GM12878 (cell line): ENCODE measurements around the gene TTC16. TPM values are rescaled to one million over a fixed set of nuclear protein-coding genes. Genes with fewer than 3 reads are reported as not detected.
A peak's percentile ranks its signal among the peaks of the same experiment; 100 is the strongest.

Experiments
- ASH2L ChIP-seq: fragments of 300-600, 200-600 bp; sonication (generic); IDR thresholded peaks from 2 replicates; pipeline ENCODE4 v1.6.1; 2017; ENCODE audit warnings: low read depth, mild to moderate bottlenecking, borderline replicate concordance
- BHLHE40 ChIP-seq, 2 experiments: fragments of 450-650 bp in 1 of 2; IDR thresholded peaks; 2 replicates each; pipeline ENCODE4 v1.6.1; 2011 to 2017; ENCODE audit warnings: low read depth in 2 of 2, borderline replicate concordance in 1 of 2, improper control_type of control experiment in 1 of 2, low read length in 1 of 2, mild to moderate bottlenecking in 1 of 2
- CHD4 ChIP-seq: fragments of 200-600 bp; sonication (generic); IDR thresholded peaks from 2 replicates; pipeline ENCODE4 v1.6.1; 2016; ENCODE audit warnings: mild to moderate bottlenecking
- EP300 ChIP-seq, 2 experiments: fragments of 150-350 bp in 1 of 2; IDR thresholded peaks; 2 replicates each; pipeline ENCODE4 v1.6.1; 2011 to 2012; ENCODE audit warnings: low read depth in 2 of 2, low read length in 2 of 2, borderline replicate concordance in 1 of 2, improper control_type of control experiment in 1 of 2, inconsistent platforms in 1 of 2; ENCODE audit not compliant: control insufficient read depth in 1 of 2
- ESRRA ChIP-seq: IDR thresholded peaks from 2 replicates; pipeline ENCODE4 v1.6.1; 2012; ENCODE audit warnings: mild to moderate bottlenecking, low read length, improper control_type of control experiment
- FOXK2 ChIP-seq: fragments of 450-650 bp; IDR thresholded peaks from 2 replicates; pipeline ENCODE4 v1.6.1; 2017; ENCODE audit warnings: mild to moderate bottlenecking, moderate library complexity
- GATAD2B ChIP-seq: fragments of 450-650 bp; conservative IDR thresholded peaks from 2 replicates; pipeline ENCODE4 v1.6.1; 2017; ENCODE audit warnings: low read depth, mild to moderate bottlenecking, moderate library complexity
- KLF5 ChIP-seq: fragments of 450-650 bp; IDR thresholded peaks from 2 replicates; pipeline ENCODE4 v1.6.1; 2014; ENCODE audit warnings: mild to moderate bottlenecking; ENCODE audit not compliant: partially characterized antibody
- NFXL1 ChIP-seq: fragments of 450-650 bp; IDR thresholded peaks from 2 replicates; pipeline ENCODE4 v1.6.1; 2017; ENCODE audit warnings: antibody characterized with exemption, mild to moderate bottlenecking, borderline replicate concordance
- NFYA ChIP-seq: IDR thresholded peaks from 2 replicates; pipeline ENCODE4 v1.6.1; 2011; ENCODE audit warnings: low read depth, mild to moderate bottlenecking, low read length, improper control_type of control experiment, borderline replicate concordance
- NFYB ChIP-seq: IDR thresholded peaks from 2 replicates; pipeline ENCODE4 v1.6.1; 2011; ENCODE audit warnings: low read depth, mild to moderate bottlenecking, low read length, improper control_type of control experiment, moderate library complexity; ENCODE audit not compliant: insufficient read depth
- NRF1 ChIP-seq: conservative IDR thresholded peaks from 2 replicates; pipeline ENCODE4 v1.6.1; 2011; ENCODE audit warnings: mild to moderate bottlenecking, low read depth, low read length, improper control_type of control experiment
- POLR2AphosphoS5 ChIP-seq: IDR thresholded peaks from 2 replicates; pipeline ENCODE4 v1.6.1; 2011; ENCODE audit warnings: mild to moderate bottlenecking, low read length, inconsistent platforms
- RELA ChIP-seq: fragments of 450-650 bp; IDR thresholded peaks from 2 replicates; pipeline ENCODE4 v1.8.0; 2014; ENCODE audit warnings: borderline replicate concordance; ENCODE audit not compliant: partially characterized antibody
- RUNX3 ChIP-seq: IDR thresholded peaks from 2 replicates; pipeline ENCODE4 v1.6.1; 2012; ENCODE audit warnings: low read length, inconsistent platforms
- SIX5 ChIP-seq: IDR thresholded peaks from 2 replicates; pipeline ENCODE4 v1.6.1; 2011; ENCODE audit warnings: mild to moderate bottlenecking, low read depth, low read length, moderate library complexity; ENCODE audit not compliant: severe bottlenecking
- SMC3 ChIP-seq: IDR thresholded peaks from 2 replicates; pipeline ENCODE4 v1.6.1; 2011; ENCODE audit warnings: low read length, improper control_type of control experiment, borderline replicate concordance
- SREBF1 ChIP-seq: IDR thresholded peaks from 2 replicates; pipeline ENCODE4 v1.6.1; 2012; ENCODE audit warnings: mild to moderate bottlenecking, low read length
- TAF1 ChIP-seq: IDR thresholded peaks from 2 replicates; pipeline ENCODE4 v1.6.1; 2011; ENCODE audit warnings: mild to moderate bottlenecking, low read depth, low read length, borderline replicate concordance
- TARDBP ChIP-seq: IDR thresholded peaks from 2 replicates; pipeline ENCODE4 v1.6.1; 2016; ENCODE audit warnings: borderline replicate concordance
- ZBTB4 ChIP-seq: fragments of 450-650 bp; formaldehyde crosslinking; IDR thresholded peaks from 2 replicates; pipeline ENCODE4 v1.4.0; 2022; ENCODE audit warnings: mild to moderate bottlenecking, moderate library complexity
- ZNF217 ChIP-seq: fragments of 450-650 bp; IDR thresholded peaks from 2 replicates; pipeline ENCODE4 v1.6.1; 2017; ENCODE audit warnings: antibody characterized with exemption, mild to moderate bottlenecking
- ZNF687 ChIP-seq: fragments of 450-650 bp; IDR thresholded peaks from 2 replicates; pipeline ENCODE4 v1.6.1; 2017; ENCODE audit warnings: mild to moderate bottlenecking, moderate library complexity
- polyA plus RNA-seq, 11 experiments: library from polyadenylated mRNA; depleted of rRNA in 4 of 11; unstranded in 6 of 11; stranded (reverse) in 5 of 11; fragments of >200 nt; fragmentation: Nextera tagmentation in 4 of 11; fragmentation: Illumina TruSeq in 1 of 11; extraction: Ambion mirVana in 4 of 11; extraction: Trizol in 1 of 11; gene quantifications; 1 replicate in 1 of 11; 2 replicates in 10 of 11; pipeline versions ENCODE4 v1.2.1 to v1.2.3, GENCODE V29; 2011 to 2016; ENCODE audit warnings: inconsistent platforms in 2 of 11, missing spikeins in 2 of 11, low read depth in 1 of 11
- total RNA-seq, 4 experiments: library from RNA; depleted of rRNA in 3 of 4; stranded (reverse); fragments of >200 nt in 3 of 4; fragmentation: Illumina TruSeq in 1 of 4; extraction: Trizol in 1 of 4; gene quantifications; 2 replicates each; pipeline versions ENCODE4 v1.2.1 to v1.2.3, GENCODE V29; 2013 to 2021

Gene TTC16
- total and polyA plus RNA-seq, 10 of the 15 experiments (the other 5 are each of a cell fraction or from before 2014, with no cell fraction given), result 0.03 TPM; not detected in 9

GRCh38 chr9:127715470-127716337 lies at the start of gene TTC16, which contains the start of gene PTRH1 (continued):
- TF ChIP-seq NFXL1 (no peak), ASH2L (no peak), SMC3 (no peak), KLF5 (peak; percentile 56), ESRRA (no peak), NFYA (no peak; the same call in 1 of the 2 replicates), NRF1 (no peak), NFYB (peak; percentile 81), ZNF217 (no peak), CHD4 (no peak), ZNF687 (no peak), RUNX3 (0 out of 2 replicates have a peak, but pooled peaks have one; percentile 23), TAF1 (no peak), FOXK2 (peak; percentile 45), GATAD2B (peak; percentile 85; the same call in 1 of the 2 replicates), RELA (peak; percentile 21), POLR2AphosphoS5 (0 out of 2 replicates have a peak, but pooled peaks have one; percentile 41), TARDBP (peak; percentile 42; the same call in 1 of the 2 replicates), EP300 (IDR thresholded peaks at IDR 0.05; ENCODE audit: borderline replicate concordance in 1 of 2, control insufficient read depth in 1 of 2, low read depth in 2 of 2, low read length in 2 of 2) (no peak), SREBF1 (no peak), BHLHE40 (IDR thresholded peaks at IDR 0.05; ENCODE audit: borderline replicate concordance in 1 of 2, low read depth in 2 of 2, low read length in 1 of 2) (peak in 1 of 2 experiments; percentile 22; a peak in 1 of 4 replicates), ZBTB4 (CRISPR knock-in tag) (no peak), SIX5 (peak; percentile 72)
